ENCODE data around the gene DHRS7B.
"Not testable (repeated sequence)": the region's sequence is repeated elsewhere in the genome, so short reads cannot be mapped to it uniquely, and the experiment has no call there.

Gene DHRS7B

DNA sequence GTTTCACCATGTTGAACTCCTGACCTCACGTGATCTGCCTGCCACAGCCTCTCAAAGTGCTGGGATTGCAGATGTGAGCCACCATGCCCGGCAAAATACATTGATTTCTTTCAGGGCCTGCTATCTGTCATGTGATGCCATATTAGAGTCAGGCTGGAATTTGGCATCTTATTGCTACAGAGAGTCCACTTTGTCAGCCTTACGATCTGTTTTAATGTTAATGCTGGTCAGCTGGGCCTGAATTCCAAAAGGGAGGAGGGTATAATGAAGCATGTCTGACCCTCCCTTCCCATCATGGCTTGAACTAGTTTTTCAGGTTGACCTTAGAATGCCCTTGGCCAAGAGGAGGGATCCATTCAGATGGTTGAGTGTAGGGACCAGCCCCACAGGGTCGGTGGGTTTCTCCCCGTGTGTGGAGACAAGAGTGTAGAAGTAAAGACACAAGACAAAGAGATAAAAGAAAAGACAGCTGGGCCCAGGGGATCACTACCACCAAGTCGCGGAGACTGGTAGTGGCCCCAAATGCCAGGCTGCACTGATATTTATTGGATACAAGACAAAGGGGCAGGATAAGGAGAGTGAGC is 19.6 kb upstream of the DHRS7B start:
- not testable (repeated sequence) for DNase-seq (ENCODE audit: low read depth in 3 of 3)

DNA sequence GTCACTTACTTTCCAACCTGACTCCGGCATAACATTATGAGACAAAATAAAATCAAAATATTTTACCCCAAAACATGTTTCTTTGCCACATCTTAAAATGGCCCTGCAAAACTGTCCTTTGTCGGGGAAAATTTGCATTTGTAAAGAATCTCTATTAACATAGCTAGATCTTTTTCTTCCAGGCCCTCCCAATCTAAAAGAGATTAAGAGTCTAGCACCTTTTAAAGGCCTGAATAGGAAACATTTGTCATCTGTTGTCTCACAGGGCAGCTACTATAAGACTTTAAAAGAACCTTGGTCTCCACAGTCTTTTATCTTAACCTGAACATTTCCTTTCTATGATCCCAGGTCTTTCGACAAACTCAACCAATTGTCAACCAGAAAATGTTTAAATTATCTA is 18.1 kb upstream of the DHRS7B start:
- DNase-seq (ENCODE audit: low read depth in 3 of 3): no peak

DNA sequence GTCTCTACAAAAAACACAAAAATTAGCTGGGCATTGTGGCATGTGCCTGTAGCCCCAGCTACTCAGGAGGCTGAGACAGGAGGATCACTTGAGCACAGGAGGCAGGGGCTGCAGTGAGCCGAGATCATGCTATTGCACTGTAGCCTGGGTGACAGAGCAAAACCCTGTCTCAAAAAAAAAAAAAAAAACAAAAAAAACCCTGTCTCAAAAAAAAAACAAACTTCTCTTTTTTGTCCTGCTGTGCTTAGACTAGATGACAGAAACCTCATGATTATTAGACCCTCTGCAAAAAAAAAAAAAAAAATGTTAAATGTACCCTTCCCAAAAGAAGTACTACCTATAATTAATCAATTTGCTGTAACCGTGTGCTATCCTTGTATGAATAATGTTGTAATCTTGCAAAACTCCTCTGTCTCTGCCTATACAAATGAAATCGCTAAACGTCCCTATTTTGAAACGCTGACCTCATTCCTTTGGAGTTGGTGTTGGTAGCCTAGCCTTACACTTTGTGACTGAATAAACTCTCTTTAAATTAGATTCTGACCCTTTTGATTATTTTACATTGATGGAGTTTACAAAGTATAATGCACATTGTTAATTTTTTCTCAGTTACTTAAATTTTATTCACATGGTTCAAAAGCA is 13.6 kb upstream of the DHRS7B start:
- no peak for DNase-seq (ENCODE audit: low read depth in 3 of 3)

DNA sequence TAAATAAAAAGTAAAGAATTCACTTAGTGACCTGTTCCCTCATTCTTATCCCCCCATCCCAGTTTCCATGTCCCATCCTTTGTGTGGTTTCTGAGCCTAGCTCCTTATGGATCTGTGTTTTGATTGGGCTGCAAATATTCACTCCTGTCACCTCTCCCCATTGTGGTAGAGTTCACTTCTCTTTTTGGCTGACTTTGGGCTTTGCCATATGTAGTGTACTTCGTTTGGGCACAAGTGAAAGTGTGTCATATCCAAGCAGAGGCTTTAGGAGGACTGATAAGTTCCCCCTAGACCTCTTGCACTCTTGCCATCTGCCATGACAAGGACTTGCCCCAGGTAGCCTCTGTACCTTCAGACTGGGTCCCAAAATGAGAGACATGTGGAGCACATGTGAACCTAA is 13.0 kb upstream of the DHRS7B start:
- DNase-seq (ENCODE audit: low read depth in 3 of 3): no peak

DNA sequence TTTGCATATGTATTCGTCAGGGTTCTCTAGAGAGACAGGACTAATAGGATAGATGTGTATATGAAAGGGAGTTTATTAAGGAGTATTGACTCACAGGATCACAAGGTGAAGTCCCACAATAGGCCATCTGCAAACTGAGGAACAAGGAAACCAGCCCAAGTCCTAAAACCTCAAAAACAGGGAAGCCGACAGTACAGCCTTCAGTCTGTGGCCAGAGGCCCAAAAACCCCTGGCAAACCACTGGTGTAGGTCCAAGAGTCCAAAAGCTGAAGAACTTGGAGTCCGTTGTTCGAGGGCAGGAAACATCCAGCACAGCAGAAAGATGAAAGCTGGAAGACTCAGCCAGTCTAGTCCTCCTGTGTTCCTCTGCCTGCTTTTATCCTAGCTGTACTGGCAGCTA is 12.0 kb upstream of the DHRS7B start:
- DNase-seq (ENCODE audit: low read depth in 3 of 3): not testable (repeated sequence)

DNA sequence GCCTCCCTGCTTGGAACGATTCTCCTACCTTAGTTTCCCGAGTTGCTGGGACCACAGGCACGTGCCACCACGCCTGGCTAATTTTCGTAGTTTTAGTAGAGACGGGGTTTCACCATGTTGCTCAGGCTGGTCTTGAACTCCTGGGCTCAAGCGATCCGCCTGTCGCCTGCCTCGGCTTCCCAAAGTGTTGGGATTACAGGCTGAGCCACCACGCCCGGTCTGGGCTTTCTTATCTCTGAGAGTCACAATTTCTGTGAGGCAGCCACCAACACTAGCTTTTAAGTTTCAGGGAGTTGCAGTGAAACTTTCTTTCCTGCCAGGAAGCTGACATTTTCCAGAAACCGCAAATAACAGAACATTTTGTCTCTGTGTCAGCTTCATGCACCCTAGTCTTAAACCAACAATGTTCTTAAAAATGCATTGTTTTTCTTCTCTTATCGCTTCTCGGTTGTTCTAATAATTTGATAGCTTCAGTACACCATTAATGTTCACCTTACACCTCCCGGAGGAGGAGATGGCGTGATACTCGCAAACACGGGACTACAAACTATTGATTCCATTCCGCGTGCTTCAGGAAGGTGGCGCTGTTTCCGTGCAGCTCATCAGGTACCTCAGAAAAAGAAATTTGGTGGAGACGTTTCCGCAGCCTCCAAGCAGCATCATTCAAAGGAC is 7.4 kb upstream of the DHRS7B start:
- DNase-seq (ENCODE audit: low read depth in 3 of 3): peak; percentile 35 to 51 (median 49)

DNA sequence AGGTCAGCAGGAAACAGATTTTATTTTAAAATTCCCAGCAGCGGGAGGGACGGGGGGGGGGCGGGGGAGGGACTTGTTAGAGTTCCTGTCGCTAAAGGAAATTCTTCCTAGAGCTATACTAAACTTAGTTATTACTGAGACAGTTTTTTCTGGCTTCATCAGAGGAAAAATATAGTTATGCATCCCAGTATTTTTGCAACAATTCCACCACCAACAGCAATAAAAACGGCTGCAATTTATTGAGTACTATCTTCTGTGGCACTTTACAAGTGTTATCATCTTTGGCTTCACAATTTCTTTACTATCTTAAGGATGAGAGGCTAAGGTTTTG is 6.9 kb upstream of the DHRS7B start:
- DNase-seq (ENCODE audit: low read depth in 3 of 3): no peak

DNA sequence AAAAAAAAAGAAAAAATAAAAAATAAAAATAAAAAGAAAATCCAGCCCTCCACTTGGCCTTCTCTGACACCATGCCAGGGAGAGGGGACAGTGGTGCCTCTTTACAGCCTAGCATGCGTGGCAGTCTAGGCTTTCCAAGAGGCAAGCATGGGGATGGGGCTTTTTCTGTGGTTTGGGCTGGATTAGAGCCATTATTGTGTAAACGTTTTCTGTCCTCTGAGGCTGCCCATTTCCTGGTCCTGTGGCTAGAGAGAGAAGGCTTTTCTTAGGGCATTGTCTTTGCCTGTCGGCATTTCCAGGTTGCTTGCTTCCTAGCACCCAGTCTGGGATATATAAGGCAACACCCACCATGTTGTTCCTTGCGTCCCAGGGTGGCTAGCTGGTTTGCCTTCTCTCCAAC is 2.7 kb upstream of the DHRS7B start:
- no peak for DNase-seq (ENCODE audit: low read depth in 3 of 3)

DNA sequence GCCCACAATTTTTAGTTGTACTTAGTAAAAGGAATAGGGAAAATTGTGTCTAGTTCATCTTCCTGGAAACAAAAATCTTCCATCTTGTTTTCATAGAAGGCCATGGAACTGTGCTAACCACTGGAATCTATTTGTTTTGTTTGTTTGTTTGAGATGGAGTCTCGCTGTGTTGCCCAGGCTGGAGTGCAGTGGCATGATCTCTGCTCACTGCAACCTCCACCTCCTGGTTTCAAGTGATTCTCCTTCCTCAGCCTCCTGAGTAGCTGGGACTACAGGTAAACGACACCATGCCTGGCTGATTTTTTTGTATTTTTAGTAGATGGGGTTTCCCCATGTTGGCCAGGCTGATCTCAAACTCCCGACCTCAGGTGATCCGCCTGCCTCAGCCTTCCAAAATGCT is 2.2 kb upstream of the DHRS7B start:
- DNase-seq (ENCODE audit: low read depth in 3 of 3): not testable (repeated sequence)

DNA sequence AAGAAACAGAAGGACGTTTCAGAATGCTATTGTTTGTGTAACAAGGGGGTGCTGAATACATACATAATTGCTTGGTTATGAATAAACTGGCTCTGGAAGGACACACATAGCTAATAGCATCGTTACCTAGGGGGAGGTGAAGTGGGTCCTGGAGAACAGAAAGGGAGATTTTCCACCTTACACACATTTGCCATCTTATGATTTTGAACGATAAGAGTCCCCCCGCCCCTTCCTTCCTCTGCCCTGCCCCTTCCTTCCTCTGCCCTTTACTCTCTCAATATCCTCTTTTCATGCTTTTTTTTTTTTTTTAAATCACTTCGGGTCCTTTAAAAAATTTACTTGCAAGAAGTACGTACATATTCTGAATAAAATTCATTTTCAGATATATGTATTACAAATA is 902 bp upstream of the DHRS7B start:
- peak in 1 of 3 donors; percentile 8 for DNase-seq (ENCODE audit: low read depth in 3 of 3)

DNA sequence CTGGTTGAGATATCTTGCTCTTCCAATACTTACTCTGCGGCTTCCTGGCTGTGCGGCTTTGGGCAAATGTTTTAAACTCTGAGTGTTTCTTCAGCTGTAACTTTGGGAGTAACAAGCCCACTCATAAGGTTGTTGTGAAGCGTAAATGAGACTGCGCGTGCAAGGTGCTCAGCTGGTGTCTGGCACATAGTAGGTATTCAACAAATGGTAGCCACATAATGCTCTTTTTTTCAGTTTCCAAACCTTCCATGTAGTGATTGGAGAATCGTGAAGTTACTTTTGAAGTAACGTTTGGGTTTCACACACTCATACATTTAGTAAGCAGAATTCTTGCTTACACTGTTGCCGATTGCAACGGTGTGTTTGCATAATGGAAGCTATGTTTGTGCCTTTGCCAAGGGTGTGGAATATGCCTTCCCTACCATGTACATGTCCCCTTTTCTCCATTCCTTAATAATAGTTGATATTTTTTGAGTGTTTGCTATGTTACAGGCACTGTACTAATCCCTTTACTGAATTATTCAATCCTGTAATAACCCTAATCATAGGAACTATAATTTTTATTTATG is 829 bp downstream of the DHRS7B start:
- no peak for DNase-seq (ENCODE audit: low read depth in 3 of 3)

DNA sequence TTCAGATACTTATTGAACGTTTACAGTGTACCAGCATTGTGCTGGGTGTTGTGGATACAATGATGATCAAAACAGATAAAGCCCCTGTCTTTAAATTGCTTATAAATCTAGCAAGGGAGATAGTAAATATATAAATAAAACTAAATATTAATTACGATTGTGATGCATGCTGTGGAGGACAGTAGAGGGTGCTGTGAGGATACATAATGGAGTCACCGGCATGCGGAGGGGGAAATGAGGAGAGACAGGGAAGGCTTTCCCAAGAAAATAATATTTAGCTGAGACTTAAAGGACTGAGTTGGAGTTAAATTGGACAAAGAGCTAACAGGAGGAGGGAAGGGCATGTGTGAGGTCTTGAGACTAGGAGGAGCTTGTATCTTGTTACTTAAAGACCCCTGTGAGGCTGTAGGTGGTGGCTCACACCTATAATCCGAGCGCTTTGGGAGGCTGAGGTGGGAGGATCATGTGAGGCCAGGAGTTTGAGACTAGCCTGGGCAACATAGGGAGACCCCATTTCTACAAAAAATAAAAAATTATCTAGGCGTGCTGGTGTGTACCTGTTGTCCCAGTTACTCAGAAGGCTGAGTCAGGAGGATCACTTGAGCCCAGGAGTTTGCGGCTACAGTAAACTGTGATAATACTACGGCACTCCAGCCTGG is 2.4 kb downstream of the DHRS7B start:
- no peak for DNase-seq (ENCODE audit: low read depth in 3 of 3)

DNA sequence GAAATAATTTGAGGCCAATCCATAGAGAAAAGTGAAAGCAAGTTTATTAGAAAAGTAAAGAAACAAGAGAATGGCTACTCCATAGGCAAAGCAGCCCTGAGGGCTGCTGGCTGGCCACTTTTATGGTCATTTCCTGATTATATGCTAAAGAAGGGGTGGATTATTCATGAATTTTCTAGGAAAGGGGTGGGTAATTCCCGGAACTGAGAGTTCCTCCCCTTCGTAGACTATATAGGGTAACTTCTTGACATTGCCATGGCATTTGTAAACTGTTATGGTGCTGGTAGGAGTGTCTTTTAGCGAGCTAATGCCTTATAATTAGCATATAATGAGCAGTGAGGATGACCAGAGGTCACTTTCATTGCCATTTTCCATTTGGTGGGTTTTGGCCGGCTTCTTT is 4.4 kb downstream of the DHRS7B start:
- DNase-seq (ENCODE audit: low read depth in 3 of 3): no peak

DNA sequence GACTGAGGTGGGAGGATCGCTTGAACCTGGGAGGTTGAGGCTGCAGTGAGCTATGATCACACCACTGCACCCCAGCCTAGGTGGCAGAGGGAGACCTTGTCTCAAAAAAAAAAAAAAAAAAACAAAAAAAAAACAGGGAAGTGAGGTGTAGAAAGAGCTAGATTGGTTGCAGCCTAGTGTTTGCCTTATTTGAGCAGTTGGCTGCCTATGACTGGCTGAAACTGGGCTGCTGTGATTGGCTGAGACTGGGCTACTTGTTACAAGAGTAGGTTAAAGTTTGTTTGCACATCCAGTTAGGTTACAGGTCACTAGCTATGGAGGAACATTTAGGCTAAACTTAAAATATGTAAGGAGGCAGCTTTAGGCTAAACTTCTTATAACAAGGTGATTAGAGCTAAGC is 5.7 kb downstream of the DHRS7B start:
- no peak for DNase-seq (ENCODE audit: low read depth in 3 of 3)

DNA sequence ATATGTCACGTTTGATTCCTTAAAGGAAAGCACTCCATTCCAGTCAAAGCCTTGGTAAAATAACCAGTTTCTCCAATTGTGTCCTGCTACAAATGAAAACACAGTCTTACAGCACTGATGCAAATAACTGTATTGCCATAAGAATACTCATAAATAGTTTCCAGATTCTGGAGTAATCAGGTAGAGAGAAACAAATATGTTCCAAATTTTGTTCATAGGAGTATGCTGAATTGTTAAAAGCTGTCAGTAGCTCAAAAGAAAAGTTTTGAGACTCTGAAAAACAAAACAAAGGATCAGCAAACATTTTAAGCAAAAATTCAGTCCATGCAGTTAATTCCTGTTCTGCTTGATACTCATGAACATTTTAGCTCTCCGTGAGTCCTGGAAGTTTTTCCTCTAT is 7.8 kb downstream of the DHRS7B start:
- DNase-seq (ENCODE audit: low read depth in 3 of 3): no peak

DNA sequence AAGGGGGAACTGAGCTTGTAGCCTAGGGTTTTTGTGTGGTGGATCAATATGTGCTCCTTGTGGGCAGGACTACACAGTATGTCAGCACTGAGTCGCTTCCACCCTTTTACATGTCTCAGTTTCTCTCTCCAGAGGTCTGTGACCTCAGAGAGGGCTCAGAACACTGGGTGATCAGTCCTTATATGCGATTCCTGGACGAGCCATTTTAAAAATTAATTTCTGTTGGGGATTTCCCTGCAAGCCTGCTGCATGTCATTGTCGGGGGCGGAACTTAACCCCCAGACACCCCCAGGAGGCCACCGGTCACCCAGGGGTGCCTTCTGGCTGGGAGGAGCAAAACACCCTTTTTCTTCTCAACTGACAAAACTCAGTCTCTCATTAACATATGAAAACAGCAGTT is 14.1 kb downstream of the DHRS7B start:
- no peak for DNase-seq (ENCODE audit: low read depth in 3 of 3)

DNA sequence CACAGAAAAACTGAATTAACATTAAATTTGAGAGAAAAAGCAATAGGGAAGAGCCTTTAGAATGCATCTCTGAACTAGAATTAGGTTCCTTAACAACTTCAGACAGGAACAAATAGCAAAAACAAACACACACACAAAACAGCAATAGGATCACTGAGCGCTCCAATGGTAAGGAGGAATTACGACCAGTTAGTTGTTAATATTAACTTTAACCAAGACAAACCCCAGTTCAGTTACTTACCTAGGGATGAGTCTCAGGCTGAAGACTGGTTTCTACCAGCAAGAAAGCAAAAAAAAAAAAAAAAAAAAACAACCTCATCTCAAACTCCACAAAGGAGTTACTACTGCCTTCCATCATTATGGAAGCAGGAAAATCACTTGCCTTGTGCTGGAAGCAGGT is 14.6 kb downstream of the DHRS7B start:
- no peak for DNase-seq (ENCODE audit: low read depth in 3 of 3)

DNA sequence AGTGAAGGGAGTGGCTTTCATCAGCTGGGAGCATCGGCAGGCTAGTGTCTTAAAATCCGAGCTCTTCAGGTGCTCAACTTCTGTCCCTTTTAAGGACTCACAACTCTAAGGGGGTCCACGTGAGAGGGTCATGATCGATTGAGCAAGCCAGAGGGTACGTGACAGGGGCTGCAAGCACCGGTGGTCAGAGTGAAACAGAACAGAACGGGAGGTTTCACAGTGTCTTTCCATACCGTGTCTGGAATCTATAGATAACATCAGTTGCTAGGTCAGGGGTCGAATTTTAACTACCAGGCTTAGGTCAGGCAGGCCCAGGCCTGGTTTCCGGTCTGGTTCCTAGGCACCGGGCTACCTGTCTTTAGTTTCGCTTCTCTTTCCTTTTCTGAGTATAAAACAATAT is 15.3 kb downstream of the DHRS7B start:
- DNase-seq (ENCODE audit: low read depth in 3 of 3): not testable (repeated sequence)

DNA sequence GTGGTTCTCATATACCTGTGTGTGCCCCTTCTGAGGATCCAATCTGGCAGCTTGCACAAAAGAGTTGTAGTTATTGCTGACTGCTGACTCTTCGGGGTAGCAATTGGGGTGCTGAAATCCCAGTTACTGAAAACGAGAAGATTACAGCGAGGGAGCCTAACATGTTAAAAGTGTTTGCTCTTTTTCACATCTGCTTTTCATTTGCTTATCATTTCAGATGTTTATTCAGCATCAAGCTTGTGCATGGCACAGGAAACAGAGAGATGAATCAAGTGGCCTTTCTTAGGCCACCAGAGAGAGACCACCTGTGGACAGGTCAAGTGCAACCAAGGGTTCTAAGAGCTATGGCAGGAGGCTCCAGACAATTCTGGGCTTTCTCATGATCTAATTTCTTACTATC is 16.9 kb downstream of the DHRS7B start:
- no peak for DNase-seq (ENCODE audit: low read depth in 3 of 3)

DNA sequence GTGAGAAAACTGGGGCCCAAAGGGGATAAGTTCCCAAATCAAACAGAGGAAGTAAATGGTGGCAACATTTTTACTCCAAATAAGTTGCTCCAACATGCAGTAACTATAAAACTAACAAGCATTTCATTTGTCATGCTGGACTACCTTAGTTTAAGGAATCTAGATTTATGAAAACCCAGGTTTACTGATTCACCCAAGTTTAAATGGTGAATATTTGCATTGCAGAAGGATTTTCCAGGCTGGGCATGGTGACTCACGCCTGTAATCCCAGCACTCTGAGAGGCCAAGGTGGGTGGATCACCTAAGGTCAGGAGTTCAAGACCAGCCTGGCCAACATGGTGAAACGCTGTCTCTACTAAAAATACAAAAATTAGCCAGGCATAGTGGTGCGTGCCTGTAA is 17.5 kb downstream of the DHRS7B start:
- not testable (repeated sequence) for DNase-seq (ENCODE audit: low read depth in 3 of 3)

DNA sequence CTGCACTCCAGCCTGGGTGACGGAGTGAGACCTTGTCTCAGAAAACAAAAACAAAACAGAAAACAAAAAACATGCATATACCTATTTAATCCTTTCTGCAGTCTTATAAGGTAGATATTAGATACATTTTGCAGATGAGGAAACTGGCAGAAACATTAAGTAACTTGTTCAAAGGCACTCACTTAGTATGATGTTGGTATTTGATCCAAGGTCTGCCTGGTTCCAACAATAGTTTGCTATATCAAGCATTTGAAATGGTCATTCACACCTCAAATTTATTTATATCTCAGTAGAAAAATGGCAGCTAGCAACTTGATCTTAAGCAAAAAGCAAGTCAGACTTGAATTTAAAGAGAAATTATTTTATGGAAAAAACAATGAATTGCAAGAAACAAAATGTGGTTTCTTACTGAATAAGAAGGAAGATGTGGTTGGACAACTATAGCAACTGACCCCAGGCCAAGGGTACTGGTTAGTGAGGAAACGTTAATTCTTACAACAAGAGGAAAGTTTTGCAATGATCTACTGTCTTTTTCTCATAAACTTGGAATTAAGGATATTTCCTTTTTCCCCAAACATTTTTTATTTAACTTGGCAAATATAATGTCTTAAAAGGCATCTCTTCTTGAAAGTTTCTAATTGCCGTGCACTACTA is 19.7 kb downstream of the DHRS7B start:
- DNase-seq (ENCODE audit: low read depth in 3 of 3): no peak

DNA sequence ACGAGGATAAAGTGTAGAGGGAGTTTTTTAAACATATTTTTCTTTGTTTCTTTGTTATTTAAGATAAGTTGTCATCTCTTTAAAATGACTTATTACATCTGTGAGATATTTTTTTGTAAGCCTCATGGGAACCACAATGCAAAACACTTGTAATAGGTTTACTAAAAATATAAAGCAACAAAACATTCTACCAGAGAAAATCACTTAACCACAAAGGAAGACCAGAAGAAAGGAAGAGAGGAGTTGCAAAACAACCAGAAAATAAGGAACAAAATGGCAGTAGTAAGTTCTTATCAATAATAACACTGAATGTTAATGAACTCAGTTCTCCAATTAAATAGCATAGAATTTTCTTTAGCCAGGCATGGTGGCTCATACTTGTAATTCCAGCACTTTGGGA is 22.9 kb downstream of the DHRS7B start:
- DNase-seq (ENCODE audit: low read depth in 3 of 3): no peak
